GM19193 (cell line): ENCODE measurements around the gene BRINP2.

Source experiments
- POLR2A ChIP-seq: IDR thresholded peaks from 4 replicates; pipeline ENCODE4 v1.6.1; 2011; ENCODE audit not compliant: insufficient read depth, insufficient read length; ENCODE audit errors: extremely low read depth

BRINP2 gene

GRCh38 chr1:177145106-177146070 lies 25.4 kb upstream of the BRINP2 start:
- TF ChIP-seq POLR2A = no peak

GRCh38 chr1:177146499-177146898 lies 24.3 kb upstream of the BRINP2 start:
- no peak for TF ChIP-seq POLR2A

- TF ChIP-seq POLR2A = no peak
Observed at GRCh38 chr1:177162243-177162642, 8.5 kb upstream of the BRINP2 start.

GRCh38 chr1:177163844-177164379 lies 6.8 kb upstream of the BRINP2 start:
- no peak for TF ChIP-seq POLR2A

GRCh38 chr1:177164380-177165068 lies 6.2 kb upstream of the BRINP2 start, which contains the start of gene ASTN1:
ASTN1 (minus strand) TSS chr1:177164712; CDS start chr1:177164676, 36 bp downstream.
- no peak for TF ChIP-seq POLR2A

GRCh38 chr1:177165069-177165439 lies 5.7 kb upstream of the BRINP2 start:
- no peak for TF ChIP-seq POLR2A

GRCh38 chr1:177171536-177172123 lies 872 bp downstream of the BRINP2 start:
- TF ChIP-seq POLR2A = no peak

- TF ChIP-seq POLR2A = no peak
Observed at GRCh38 chr1:177172272-177172671, 1.5 kb downstream of the BRINP2 start.

- no peak for TF ChIP-seq POLR2A
Observed at GRCh38 chr1:177172866-177173265, 2.1 kb downstream of the BRINP2 start.

GRCh38 chr1:177173976-177174375 lies 3.2 kb downstream of the BRINP2 start:
- TF ChIP-seq POLR2A = no peak

GRCh38 chr1:177174921-177175634 lies 4.3 kb downstream of the BRINP2 start:
- TF ChIP-seq POLR2A = no peak

GRCh38 chr1:177181280-177181630 lies 10.5 kb downstream of the BRINP2 start:
- no peak for TF ChIP-seq POLR2A

GRCh38 chr1:177181631-177182291 lies 11.0 kb downstream of the BRINP2 start:
- no peak for TF ChIP-seq POLR2A

- TF ChIP-seq POLR2A = no peak
Observed at GRCh38 chr1:177183836-177184235, 13.1 kb downstream of the BRINP2 start.
